ENCODE measurements around the gene MACROD1. TPM values are rescaled to one million over a fixed set of nuclear protein-coding genes. Genes with fewer than 3 reads are reported as not detected.

The MACROD1 gene
- total RNA-seq, 3 donors from 2014 or later (not counting 1 experiment from before 2014, with no cell fraction given) = 0.73 to 3.3 (median 1.8) TPM

DNA sequence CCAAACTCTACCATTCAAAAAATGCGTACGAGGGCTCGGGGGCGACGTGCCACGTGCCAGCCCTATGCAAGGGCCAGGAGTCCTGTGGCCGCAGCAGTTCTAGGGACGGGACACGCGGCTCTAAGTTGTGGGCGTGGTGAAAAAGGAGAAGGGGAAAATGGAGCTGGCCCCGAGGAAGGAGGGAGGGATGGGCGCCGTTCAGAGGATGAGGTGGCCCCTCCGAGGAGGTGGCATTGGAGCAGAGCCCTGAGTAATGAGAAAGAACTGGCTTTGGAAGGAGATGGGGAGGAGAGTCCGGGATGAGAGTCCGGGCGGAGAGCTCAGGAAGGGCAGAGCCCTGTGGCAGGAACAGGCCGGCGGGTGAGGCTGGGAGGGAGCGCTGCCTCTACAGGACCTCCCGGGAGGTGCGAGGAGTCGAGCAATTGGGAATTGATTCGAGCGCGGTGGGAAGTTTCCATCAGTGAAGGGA lies 158.7 kb downstream of the MACROD1 start:
- Histone ChIP-seq H3K4me3 (ENCODE audit: low read length) (no peak overlapping the region), H3K27ac (ENCODE audit: low read length) (no peak overlapping the region), H3K9me3 (ENCODE audit: control insufficient read depth, insufficient read depth, low read length) (peaks cover 3% of the 10 kb centered on the region), H3K36me3 (ENCODE audit: control insufficient read depth, insufficient read depth, low read length) (no peaks in the 10 kb centered on the region), H3K27me3 (ENCODE audit: control insufficient read depth, insufficient read depth, low read length) (peaks cover 9% of the 10 kb centered on the region), H3K4me1 (ENCODE audit: control insufficient read depth, insufficient read depth, low read length) (peaks cover 14% of the 10 kb centered on the region)
- H3K27me3 Mint-ChIP-seq (ENCODE audit: low read depth in 2 of 2) = peaks cover 22 to 38% of the 10 kb centered on the region in 2 donors
- WGBS (ENCODE audit: insufficient coverage) = 5% methylated on average over 27 of the region's 27 CpGs
- H3K4me1 Mint-ChIP-seq = peaks cover 13 to 37% of the 10 kb centered on the region in 2 donors
- DNase-seq = no peak
- ATAC-seq = peak in 1 of 3 donors; percentile 6
- H3K9me3 Mint-ChIP-seq = peaks cover 0 to 5% of the 10 kb centered on the region in 2 donors
- intact Hi-C loops (cut with micrococcal nuclease) = no loop called here
- no peaks in the 10 kb centered on the region for H3K36me3 Mint-ChIP-seq
- H3K4me3 Mint-ChIP-seq = peak overlapping the region; percentile 63
- peak overlapping the region in 1 of 2 donors; percentile 14 for H3K27ac Mint-ChIP-seq
- TF ChIP-seq, protein P1, sequence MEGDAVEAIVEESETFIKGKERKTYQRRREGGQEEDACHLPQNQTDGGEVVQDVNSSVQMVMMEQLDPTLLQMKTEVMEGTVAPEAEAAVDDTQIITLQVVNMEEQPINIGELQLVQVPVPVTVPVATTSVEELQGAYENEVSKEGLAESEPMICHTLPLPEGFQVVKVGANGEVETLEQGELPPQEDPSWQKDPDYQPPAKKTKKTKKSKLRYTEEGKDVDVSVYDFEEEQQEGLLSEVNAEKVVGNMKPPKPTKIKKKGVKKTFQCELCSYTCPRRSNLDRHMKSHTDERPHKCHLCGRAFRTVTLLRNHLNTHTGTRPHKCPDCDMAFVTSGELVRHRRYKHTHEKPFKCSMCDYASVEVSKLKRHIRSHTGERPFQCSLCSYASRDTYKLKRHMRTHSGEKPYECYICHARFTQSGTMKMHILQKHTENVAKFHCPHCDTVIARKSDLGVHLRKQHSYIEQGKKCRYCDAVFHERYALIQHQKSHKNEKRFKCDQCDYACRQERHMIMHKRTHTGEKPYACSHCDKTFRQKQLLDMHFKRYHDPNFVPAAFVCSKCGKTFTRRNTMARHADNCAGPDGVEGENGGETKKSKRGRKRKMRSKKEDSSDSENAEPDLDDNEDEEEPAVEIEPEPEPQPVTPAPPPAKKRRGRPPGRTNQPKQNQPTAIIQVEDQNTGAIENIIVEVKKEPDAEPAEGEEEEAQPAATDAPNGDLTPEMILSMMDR (IDR thresholded peaks at IDR 0.05) = no peak

DNA sequence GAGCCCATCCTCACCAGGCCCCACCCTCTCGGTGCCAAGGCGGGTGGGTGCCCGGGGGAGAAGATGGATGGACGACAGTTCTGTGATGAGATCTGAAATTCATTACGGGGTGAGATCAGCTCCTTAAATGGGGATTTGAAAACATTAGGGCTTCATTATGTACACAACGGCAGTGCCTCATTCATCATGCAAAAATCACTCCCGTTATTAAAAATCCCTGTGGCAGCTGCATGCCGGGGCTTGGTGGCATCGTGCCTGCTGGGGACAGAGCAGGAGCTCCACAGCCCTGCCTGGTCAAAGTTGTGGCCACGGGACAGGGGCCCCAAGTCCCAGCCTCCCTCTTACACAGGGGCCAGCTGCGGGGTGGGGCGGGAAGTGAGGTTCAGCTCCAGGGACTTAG lies 159.5 kb downstream of the MACROD1 start:
- Histone ChIP-seq H3K9me3 (ENCODE audit: control insufficient read depth, insufficient read depth, low read length) (peaks cover 3% of the 10 kb centered on the region), H3K36me3 (ENCODE audit: control insufficient read depth, insufficient read depth, low read length) (no peaks in the 10 kb centered on the region), H3K4me3 (ENCODE audit: low read length) (no peak overlapping the region), H3K4me1 (ENCODE audit: control insufficient read depth, insufficient read depth, low read length) (peaks cover 14% of the 10 kb centered on the region), H3K27ac (ENCODE audit: low read length) (no peak overlapping the region), H3K27me3 (ENCODE audit: control insufficient read depth, insufficient read depth, low read length) (peaks cover 9% of the 10 kb centered on the region)
- Mint-ChIP-seq H3K4me1 (peaks cover 13 to 37% of the 10 kb centered on the region in 2 donors), H3K9me3 (peaks cover 0 to 5% of the 10 kb centered on the region in 2 donors), H3K4me3 (no peak overlapping the region), H3K27me3 (ENCODE audit: low read depth in 2 of 2) (peaks cover 22 to 42% of the 10 kb centered on the region in 2 donors), H3K36me3 (no peaks in the 10 kb centered on the region), H3K27ac (no peak overlapping the region)
- intact Hi-C loops (cut with micrococcal nuclease) = no loop called here
- DNase-seq (no peak), ATAC-seq (no peak)
- 80% methylated on average over 12 of the region's 12 CpGs for WGBS (ENCODE audit: insufficient coverage)
- TF ChIP-seq, protein P1 (IDR thresholded peaks at IDR 0.05) = no peak

DNA sequence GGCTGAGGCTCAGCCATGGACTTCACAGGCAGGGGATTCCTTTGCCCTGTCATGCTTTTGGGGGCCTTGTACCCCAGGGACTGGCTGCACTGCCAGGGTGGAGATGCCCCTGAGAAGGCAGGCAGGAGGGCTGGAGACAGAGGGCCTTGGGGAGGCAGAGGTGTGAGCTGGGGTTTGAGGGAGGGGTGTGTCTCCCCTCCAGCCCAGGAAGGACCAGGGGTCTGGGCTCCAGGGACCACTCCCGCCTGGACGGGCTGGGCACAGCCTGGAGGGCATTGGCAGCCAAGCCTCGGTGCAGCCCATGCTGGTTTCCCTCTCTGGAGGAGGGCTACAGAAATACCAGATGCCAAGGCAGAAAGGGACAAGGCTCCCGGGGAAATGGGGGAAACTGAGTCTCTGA lies 160.2 kb downstream of the MACROD1 start:
- no peak for DNase-seq
- Histone ChIP-seq H3K9me3 (ENCODE audit: control insufficient read depth, insufficient read depth, low read length) (peaks cover 3% of the 10 kb centered on the region), H3K27ac (ENCODE audit: low read length) (no peak overlapping the region), H3K4me1 (ENCODE audit: control insufficient read depth, insufficient read depth, low read length) (peaks cover 18% of the 10 kb centered on the region), H3K4me3 (ENCODE audit: low read length) (no peak overlapping the region), H3K27me3 (ENCODE audit: control insufficient read depth, insufficient read depth, low read length) (peaks cover 9% of the 10 kb centered on the region), H3K36me3 (ENCODE audit: control insufficient read depth, insufficient read depth, low read length) (no peaks in the 10 kb centered on the region)
- Mint-ChIP-seq H3K4me1 (peaks cover 13 to 29% of the 10 kb centered on the region in 2 donors), H3K36me3 (no peaks in the 10 kb centered on the region), H3K9me3 (peaks cover 0 to under 1% of the 10 kb centered on the region in 2 donors), H3K27ac (no peak overlapping the region), H3K4me3 (no peak overlapping the region), H3K27me3 (ENCODE audit: low read depth in 2 of 2) (peaks cover 22 to 42% of the 10 kb centered on the region in 2 donors)
- TF ChIP-seq, protein P1 (IDR thresholded peaks at IDR 0.05) = no peak
- WGBS (ENCODE audit: insufficient coverage) = 88% methylated on average over 4 of the region's 4 CpGs
- intact Hi-C loops (cut with micrococcal nuclease) = no loop called here
- ATAC-seq = no peak

DNA sequence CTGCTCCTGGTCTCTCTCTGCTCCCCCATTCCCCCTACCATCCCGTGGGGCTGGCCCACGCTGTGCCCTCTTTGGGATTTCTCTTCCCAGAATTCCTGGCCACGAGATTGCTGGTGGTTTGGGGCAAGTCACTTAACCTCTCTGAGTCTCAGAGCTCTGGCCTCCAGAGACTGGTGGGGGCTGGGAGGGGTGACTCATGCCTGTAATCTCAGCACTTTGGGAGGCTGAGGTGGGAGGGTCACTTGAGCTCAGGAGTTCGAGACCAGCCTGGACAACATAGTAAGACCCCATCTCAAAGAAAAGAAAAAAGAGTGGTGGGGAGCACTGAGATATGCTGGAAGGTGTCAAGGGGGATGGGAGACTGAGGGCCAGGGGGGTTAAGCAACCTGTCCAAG lies 161.3 kb downstream of the MACROD1 start:
- Mint-ChIP-seq H3K4me3 (no peak overlapping the region), H3K9me3 (no peaks in the 10 kb centered on the region), H3K27me3 (ENCODE audit: low read depth in 2 of 2) (peaks cover 22 to 42% of the 10 kb centered on the region in 2 donors), H3K4me1 (peaks cover 13 to 20% of the 10 kb centered on the region in 2 donors), H3K36me3 (no peaks in the 10 kb centered on the region), H3K27ac (no peak overlapping the region)
- 81% methylated on average over 4 of the region's 4 CpGs for WGBS (ENCODE audit: insufficient coverage)
- H3K27me3 ChIP-seq (ENCODE audit: control insufficient read depth, insufficient read depth, low read length) = peaks cover 13% of the 10 kb centered on the region
- H3K9me3 ChIP-seq (ENCODE audit: control insufficient read depth, insufficient read depth, low read length) = no peaks in the 10 kb centered on the region
- H3K4me1 ChIP-seq (ENCODE audit: control insufficient read depth, insufficient read depth, low read length) = peaks cover 25% of the 10 kb centered on the region
- ATAC-seq (no peak), DNase-seq (no peak)
- H3K27ac ChIP-seq (ENCODE audit: low read length) = no peak overlapping the region
- H3K4me3 ChIP-seq (ENCODE audit: low read length) = no peak overlapping the region
- H3K36me3 ChIP-seq (ENCODE audit: control insufficient read depth, insufficient read depth, low read length) = no peaks in the 10 kb centered on the region
- intact Hi-C loops (cut with micrococcal nuclease) = no loop called here
- TF ChIP-seq, protein P1 (IDR thresholded peaks at IDR 0.05) = no peak
